ENCODE data around the gene MYLK3. TPM values are rescaled to one million over a fixed set of nuclear protein-coding genes. Genes with fewer than 3 reads are reported as not detected.

The MYLK3 gene
- total RNA-seq (not detected in 2 replicates), polyA plus RNA-seq (0.02 TPM in 1 of 2 replicates, not detected in the other), polyA minus RNA-seq (0.53 TPM in 1 of 2 replicates, not detected in the other), Bru-seq, nascent RNA (percentile 9 among the genes with signal in this experiment), BruChase-seq, experiment 1, labeled RNA remaining after a 6-hour chase (percentile 19 among the genes with signal in this experiment), BruChase-seq, experiment 2, labeled RNA remaining after a 2-hour chase (percentile 23 among the genes with signal in this experiment)
- 0.01 TPM in 1 of 2 replicates, not detected in the other for polyA plus RNA-seq (2011; cell fraction: cytosol; rRNA removed)
- polyA plus RNA-seq (2011; cell fraction: nucleus; rRNA removed), result 0.07 and 0.10 TPM in 2 replicates
- polyA plus RNA-seq (2012), result not detected in 2 replicates
- 2.2 TPM for polyA minus RNA-seq (2011; cell fraction: cytosol; rRNA and poly(A)+ RNA removed)
- polyA minus RNA-seq (2011; cell fraction: nucleus; rRNA and poly(A)+ RNA removed), result 0.53 TPM in 1 of 2 replicates, not detected in the other
- long read RNA-seq, result 0 reads

DNA sequence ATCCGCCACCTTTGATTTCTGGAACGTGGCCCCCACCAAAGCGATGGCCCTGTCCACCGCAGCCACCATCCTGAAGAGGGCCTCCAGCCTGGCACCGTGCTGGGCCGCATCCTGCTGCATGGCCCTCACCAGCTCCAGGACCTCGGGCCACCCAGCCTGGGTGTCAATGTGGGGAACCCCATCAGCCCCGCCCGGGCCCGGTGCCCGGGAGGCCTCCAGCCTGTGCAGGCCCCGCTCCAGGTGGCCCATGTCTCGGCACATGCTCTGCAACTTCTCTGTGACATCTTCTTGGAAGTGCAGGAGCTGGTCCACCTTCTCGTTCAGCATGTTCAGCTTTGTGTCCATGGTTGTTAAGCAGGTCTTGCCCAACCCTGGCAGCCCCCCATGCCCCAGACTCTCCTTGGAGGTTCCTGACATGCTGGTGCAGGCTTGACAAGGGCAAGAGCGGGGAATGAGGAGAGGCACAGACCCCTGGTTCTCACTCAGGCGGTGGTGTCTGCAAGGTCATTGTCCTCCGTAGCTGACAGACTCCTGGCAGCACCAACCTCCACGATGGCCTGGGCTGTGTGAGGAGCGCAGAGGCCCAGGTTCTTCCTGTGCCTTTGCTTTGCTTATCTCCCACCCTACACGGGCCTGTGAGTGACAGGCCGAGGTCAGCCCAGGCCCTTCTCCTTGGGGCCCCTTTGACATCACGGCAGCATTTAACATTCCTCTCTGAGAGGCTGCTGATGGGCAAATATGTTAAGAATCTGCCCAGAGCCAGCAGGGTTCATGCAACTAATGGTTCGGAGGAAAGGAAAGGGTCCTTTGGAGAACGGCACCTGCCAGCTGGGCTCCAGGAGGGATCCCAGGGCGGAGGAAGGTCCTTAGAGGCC lies at the start of gene MYLK3:
MYLK3 (minus strand) TSS at position 568 of the 875 bp plus-strand sequence; CDS start at position 417, 151 bp downstream.
- Histone ChIP-seq H3K79me2 (ENCODE audit: control insufficient read depth, insufficient read depth, low read length) (no peaks in the 10 kb centered on the region), H3K27me3 (ENCODE audit: control insufficient read depth in 2 of 2, insufficient read depth in 2 of 2, low read length in 2 of 2) (no peaks in the 10 kb centered on the region), H4K20me1 (replicated peaks; ENCODE audit: control insufficient read depth, extremely low read depth, insufficient read depth, low read length) (no peaks in the 10 kb centered on the region), H3K27ac (ENCODE audit: insufficient read depth, low read depth, low read length) (no peak within 1 kb of the TSS), H3K9ac (replicated peaks; ENCODE audit: extremely low read depth, insufficient read depth, low read length) (no peak within 1 kb of the TSS), H2AFZ (ENCODE audit: low read depth, low read length) (no peak within 1 kb of the TSS), H3K36me3 (ENCODE audit: control insufficient read depth in 2 of 2, extremely low read depth in 1 of 2, insufficient read depth in 2 of 2, low read length in 2 of 2) (no peaks in the 10 kb centered on the region), H3K4me2 (ENCODE audit: insufficient read depth, low read length) (no peak within 1 kb of the TSS), H3K4me3 (replicated peaks in 1 of 3; ENCODE audit: insufficient read depth in 1 of 3, low read depth in 1 of 3, low read length in 3 of 3) (no peak within 1 kb of the TSS), H3K9me1 (replicated peaks; ENCODE audit: control insufficient read depth, extremely low read depth, insufficient read depth, low read length) (no peaks in the 10 kb centered on the region), H3K9me3 (replicated peaks; ENCODE audit: control insufficient read depth, insufficient read depth, low read length) (no peaks in the 10 kb centered on the region), H3K4me1 (ENCODE audit: control insufficient read depth, extremely low read depth, insufficient read depth, low read length) (peaks cover 4% of the 10 kb centered on the region)
- FAIRE-seq (no peak), DNase-seq (ENCODE audit: low read depth, low spot score) (no peak)
- TF ChIP-seq JUN (IDR thresholded peaks at IDR 0.05; ENCODE audit: borderline replicate concordance, insufficient read depth, insufficient read length, low read depth) (no peak), GATA2 (IDR thresholded peaks at IDR 0.05; ENCODE audit: insufficient read depth, insufficient read length, low read depth, low read length) (no peak), POLR2A (IDR thresholded peaks at IDR 0.05; ENCODE audit: low read depth, low read length) (no peak), CTCF (IDR thresholded peaks at IDR 0.05; ENCODE audit: extremely low read depth in 1 of 2, insufficient read depth in 1 of 2, low read depth in 1 of 2, low read length in 2 of 2) (no peak), POLR2AphosphoS5 (IDR thresholded peaks at IDR 0.05; ENCODE audit: insufficient read depth, low read depth, low read length) (no peak), EZH2 (IDR thresholded peaks at IDR 0.05; ENCODE audit: borderline replicate concordance, low read depth, low read length, severe bottlenecking) (no peak), MYC (IDR thresholded peaks at IDR 0.05; ENCODE audit: low read depth, low read length) (no peak), FOS (IDR thresholded peaks at IDR 0.05; ENCODE audit: borderline replicate concordance, insufficient read depth, low read length) (no peak)
- TF ChIP-seq, protein P1, sequence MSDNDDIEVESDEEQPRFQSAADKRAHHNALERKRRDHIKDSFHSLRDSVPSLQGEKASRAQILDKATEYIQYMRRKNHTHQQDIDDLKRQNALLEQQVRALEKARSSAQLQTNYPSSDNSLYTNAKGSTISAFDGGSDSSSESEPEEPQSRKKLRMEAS (IDR thresholded peaks at IDR 0.05; ENCODE audit: insufficient read depth, insufficient read length), result no peak
- ChIA-PET POLR2A (no interaction called here), CTCF (no interaction called here)
- dilution Hi-C loops (cut with MboI; ENCODE audit: extremely low pct_ligation_motif_present, low sequenced_read_pairs) (no loop called here), intact Hi-C loops (cut with micrococcal nuclease) (no loop called here)
- BruUV-seq (replicated peaks), result no TSS peak
